ENCODE data around the gene DCUN1D2. TPM values are rescaled to one million over a fixed set of nuclear protein-coding genes. Genes with fewer than 3 reads are reported as not detected.

DCUN1D2 gene
- total and polyA plus RNA-seq, 8 donors: 4.8 to 18.3 (median 8.3) TPM

- H3K27me3 ChIP-seq: no peaks in the 10 kb centered on the region
- no peak for TF ChIP-seq CTCF (IDR thresholded peaks at IDR 0.05)
- ATAC-seq (peak in 2 of 4 donors; percentile 36 to 44), FAIRE-seq (no peak), DNase-seq (peak in 2 of 6 donors; percentile 32 to 51)
- H3K4me3 ChIP-seq: no peak overlapping the region
- no peaks in the 10 kb centered on the region for H3K36me3 ChIP-seq
- intact Hi-C loops (cut with DNase I): no loop called here
- no peak overlapping the region for H3K27ac ChIP-seq
- H3K4me1 ChIP-seq: no peaks in the 10 kb centered on the region
- H3K9me3 ChIP-seq: no peaks in the 10 kb centered on the region
- WGBS, 2 donors: 72 to 86% methylated on average over 30 of the region's 30 CpGs
These were observed 79.1 kb downstream of the DCUN1D2 start for GRCh38 chr13:113411216-113412023.

DNA sequence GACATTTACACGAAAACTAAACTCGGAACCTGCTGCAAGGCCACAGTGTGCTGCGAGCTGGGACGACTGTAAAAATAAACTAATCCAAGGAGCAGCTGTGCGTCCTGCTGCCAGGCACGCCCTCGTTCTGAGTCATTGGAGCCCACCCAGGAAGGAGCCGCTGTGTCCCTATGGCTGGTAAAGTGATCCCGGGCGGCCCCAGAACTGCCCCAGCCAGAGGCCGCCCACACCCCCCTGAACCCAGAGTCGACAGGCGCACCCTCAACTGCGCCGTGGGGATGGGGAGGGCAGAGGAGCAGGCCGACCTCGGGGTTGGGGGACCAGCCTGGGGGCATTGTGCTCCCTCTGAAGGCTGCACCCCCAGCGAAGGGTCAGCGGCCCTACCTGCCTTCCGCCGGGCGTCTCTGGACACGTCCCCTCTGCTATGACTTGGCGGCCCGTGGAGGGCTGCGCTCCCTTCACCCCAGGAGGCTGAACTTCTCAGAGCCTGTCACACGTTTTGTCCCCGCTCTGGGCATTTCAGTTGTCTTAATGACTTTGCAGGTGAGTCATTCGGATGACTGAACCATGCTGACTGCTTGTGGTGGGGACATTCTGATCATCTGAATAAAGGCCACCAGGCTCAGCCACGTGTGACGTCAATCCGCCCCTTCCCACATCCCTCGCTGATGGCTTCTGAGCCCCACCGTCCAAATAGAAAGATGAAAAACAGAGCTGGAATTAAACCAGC lies 79.9 kb downstream of the DCUN1D2 start:
- no peak overlapping the region for H3K4me3 ChIP-seq
- no peaks in the 10 kb centered on the region for H3K27me3 ChIP-seq
- no peak overlapping the region for H3K27ac ChIP-seq
- DNase-seq (peak in 2 of 6 donors; percentile 41 to 44), FAIRE-seq (no peak), ATAC-seq (peak in 1 of 4 donors; percentile 29)
- no peaks in the 10 kb centered on the region for H3K4me1 ChIP-seq
- whole genome bisulfite sequencing, 2 donors: 72 to 78% methylated on average over 33 to 34 of the region's 34 CpGs
- no peak for TF ChIP-seq CTCF (IDR thresholded peaks at IDR 0.05)
- intact Hi-C loops (cut with DNase I): no loop called here
- no peaks in the 10 kb centered on the region for H3K9me3 ChIP-seq
- no peaks in the 10 kb centered on the region for H3K36me3 ChIP-seq

DNA sequence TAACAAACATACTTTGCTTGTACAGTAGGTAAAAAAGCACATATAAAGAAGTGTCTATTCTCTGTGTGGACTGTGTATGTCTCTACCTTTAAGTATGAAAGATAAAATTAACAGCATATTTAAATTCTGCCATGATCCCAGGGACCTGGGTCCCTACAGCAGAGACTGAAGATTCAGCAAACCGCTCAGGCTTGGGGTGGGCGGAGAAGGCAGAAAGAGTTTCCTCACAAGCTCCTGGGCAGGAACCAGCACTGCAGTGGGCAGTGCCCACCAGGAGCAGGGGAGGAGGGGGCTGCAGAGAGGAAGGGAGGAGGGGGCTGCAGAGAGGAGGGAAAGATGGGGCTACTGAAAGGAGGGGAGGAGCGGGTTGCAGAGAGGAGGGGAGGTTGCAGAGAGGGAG lies 81.9 kb downstream of the DCUN1D2 start:
- Histone ChIP-seq H3K27me3 (no peaks in the 10 kb centered on the region), H3K9me3 (no peaks in the 10 kb centered on the region), H3K4me3 (no peak overlapping the region), H3K27ac (no peak overlapping the region), H3K4me1 (no peaks in the 10 kb centered on the region), H3K36me3 (no peaks in the 10 kb centered on the region)
- DNase-seq: peak in 2 of 6 donors; percentile 9 to 11
- WGBS, 2 donors: 74 to 77% methylated on average over 3 of the region's 3 CpGs
- TF ChIP-seq CTCF (IDR thresholded peaks at IDR 0.05): no peak
- intact Hi-C loops (cut with DNase I): no loop called here
- no peak for FAIRE-seq
- ATAC-seq: no peak

- DNase-seq (peak in 2 of 6 donors; percentile 51 to 71), FAIRE-seq (no peak), ATAC-seq (no peak)
- intact Hi-C loops (cut with DNase I): no loop called here
- Histone ChIP-seq H3K9me3 (no peaks in the 10 kb centered on the region), H3K4me1 (no peaks in the 10 kb centered on the region), H3K4me3 (no peak overlapping the region), H3K36me3 (no peaks in the 10 kb centered on the region), H3K27me3 (no peaks in the 10 kb centered on the region), H3K27ac (no peak overlapping the region)
- 65 to 70% methylated on average over 40 to 41 of the region's 41 CpGs for WGBS, 2 donors
- TF ChIP-seq CTCF (IDR thresholded peaks at IDR 0.05): no peak
These were observed 82.7 kb downstream of the DCUN1D2 start for GRCh38 chr13:113407531-113408393.

Data from pancreas (tissue), 10 donors.